ENCODE results near the gene ELP2.
A peak's percentile ranks its signal among the peaks of the same experiment; 100 is the strongest.

Gene ELP2

DNA sequence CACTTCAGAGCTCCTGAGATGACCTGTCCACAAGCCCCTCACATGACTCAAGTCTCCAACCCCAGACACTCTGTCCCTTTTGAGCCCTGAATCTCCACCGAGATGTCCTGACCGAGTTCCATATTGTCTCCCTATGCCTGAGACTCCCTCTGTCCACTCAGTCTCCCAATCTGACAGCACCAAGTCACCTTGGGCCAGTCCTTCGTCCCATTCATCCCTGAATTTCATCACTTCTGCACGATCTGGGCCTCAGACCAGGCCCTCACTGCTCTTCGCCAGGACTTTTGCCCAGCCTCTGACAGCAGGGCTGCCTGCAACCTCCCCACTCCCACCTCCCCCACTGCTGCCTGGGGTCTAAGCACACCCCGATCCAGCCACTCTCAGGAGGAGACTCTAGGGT lies 53.3 kb downstream of the ELP2 start:
- DNase-seq (ENCODE audit: low read depth): no peak
- no peak overlapping the region for H3K4me3 ChIP-seq (ENCODE audit: low read length)
- TF ChIP-seq, protein P1, sequence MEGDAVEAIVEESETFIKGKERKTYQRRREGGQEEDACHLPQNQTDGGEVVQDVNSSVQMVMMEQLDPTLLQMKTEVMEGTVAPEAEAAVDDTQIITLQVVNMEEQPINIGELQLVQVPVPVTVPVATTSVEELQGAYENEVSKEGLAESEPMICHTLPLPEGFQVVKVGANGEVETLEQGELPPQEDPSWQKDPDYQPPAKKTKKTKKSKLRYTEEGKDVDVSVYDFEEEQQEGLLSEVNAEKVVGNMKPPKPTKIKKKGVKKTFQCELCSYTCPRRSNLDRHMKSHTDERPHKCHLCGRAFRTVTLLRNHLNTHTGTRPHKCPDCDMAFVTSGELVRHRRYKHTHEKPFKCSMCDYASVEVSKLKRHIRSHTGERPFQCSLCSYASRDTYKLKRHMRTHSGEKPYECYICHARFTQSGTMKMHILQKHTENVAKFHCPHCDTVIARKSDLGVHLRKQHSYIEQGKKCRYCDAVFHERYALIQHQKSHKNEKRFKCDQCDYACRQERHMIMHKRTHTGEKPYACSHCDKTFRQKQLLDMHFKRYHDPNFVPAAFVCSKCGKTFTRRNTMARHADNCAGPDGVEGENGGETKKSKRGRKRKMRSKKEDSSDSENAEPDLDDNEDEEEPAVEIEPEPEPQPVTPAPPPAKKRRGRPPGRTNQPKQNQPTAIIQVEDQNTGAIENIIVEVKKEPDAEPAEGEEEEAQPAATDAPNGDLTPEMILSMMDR (conservative IDR thresholded peaks at IDR 0.05; ENCODE audit: low read length): no peak

DNA sequence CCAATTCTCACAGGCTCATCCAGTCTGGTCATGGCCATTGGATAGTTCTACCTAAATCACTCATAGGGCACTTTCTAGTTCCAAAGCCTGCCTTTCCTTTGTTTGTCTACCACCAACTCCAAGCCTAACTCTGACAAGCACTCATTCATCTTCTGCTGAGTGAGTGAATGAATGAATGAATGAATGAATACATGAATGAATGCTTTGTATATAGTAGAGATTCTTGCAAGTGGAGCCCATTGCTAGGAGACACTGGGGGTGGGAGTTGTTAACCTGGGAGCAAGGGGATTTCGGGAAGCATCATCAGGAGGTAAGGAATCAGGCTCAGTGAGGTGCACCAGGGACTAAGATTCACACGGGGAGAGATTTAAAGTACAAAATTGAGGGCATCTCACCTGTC lies 54.3 kb downstream of the ELP2 start:
- no peak overlapping the region for H3K4me3 ChIP-seq (ENCODE audit: low read length)
- TF ChIP-seq, protein P1 (conservative IDR thresholded peaks at IDR 0.05; ENCODE audit: low read length): no peak
- no peak for DNase-seq (ENCODE audit: low read depth)

- no peak for DNase-seq (ENCODE audit: low read depth)
- no peak overlapping the region for H3K4me3 ChIP-seq (ENCODE audit: low read length)
- TF ChIP-seq, protein P1 (conservative IDR thresholded peaks at IDR 0.05; ENCODE audit: low read length): no peak
These were observed 55.5 kb downstream of the ELP2 start for GRCh38 chr18:36185157-36185556.

DNA sequence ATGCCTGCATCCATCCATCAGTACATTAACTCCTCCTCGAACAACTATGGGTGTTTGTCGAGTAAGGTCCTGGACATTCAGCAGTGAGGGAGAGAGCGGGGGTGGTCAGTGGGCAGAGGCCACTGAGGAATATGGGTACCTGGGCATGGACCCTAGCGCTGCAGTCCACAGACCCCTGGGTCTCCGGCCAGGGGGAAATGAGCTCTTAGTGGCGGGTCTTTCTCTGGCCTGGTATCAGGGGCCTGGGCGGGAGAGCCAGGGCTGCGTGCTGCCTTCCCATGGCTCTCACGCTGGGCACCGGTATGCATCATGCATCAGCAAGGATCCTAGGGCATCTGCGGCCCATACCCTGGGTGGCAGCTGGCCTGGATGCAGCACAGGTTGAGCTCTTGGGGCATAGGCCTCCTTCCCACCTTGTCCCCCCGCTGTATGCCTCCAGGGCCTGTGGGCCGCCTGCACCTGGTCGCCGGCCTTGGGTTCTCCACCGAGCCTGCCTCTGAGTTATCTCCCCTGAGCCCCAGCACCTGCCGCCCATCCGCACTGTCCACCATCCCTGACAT lies 56.3 kb downstream of the ELP2 start:
- TF ChIP-seq, protein P1 (conservative IDR thresholded peaks at IDR 0.05; ENCODE audit: low read length): no peak
- peak overlapping the region; percentile 88 for H3K4me3 ChIP-seq (ENCODE audit: low read length)
- DNase-seq (ENCODE audit: low read depth): no peak

GRCh38 chr18:36186461-36187192 lies 56.9 kb downstream of the ELP2 start:
- TF ChIP-seq, protein P1 (conservative IDR thresholded peaks at IDR 0.05; ENCODE audit: low read length): no peak
- peak overlapping the region; percentile 88 for H3K4me3 ChIP-seq (ENCODE audit: low read length)
- DNase-seq (ENCODE audit: low read depth): peak; percentile 26

- DNase-seq (ENCODE audit: low read depth): peak; percentile 58
- TF ChIP-seq, protein P1 (conservative IDR thresholded peaks at IDR 0.05; ENCODE audit: low read length): 0 out of 2 replicates have a peak, but pooled peaks have one; percentile 0
These were observed 57.6 kb downstream of the ELP2 start, which contains the start of gene MOCOS for GRCh38 chr18:36187193-36187825. Gene MOCOS, plus strand, starts transcription at chr18:36187497. Its CDS starts 43 bp downstream, at chr18:36187540.

More at GRCh38 chr18:36187193-36187825, 57.6 kb downstream of the ELP2 start, which contains the start of gene MOCOS:
- H3K4me3 ChIP-seq (ENCODE audit: low read length): peak within 1 kb of the TSS; percentile 88

Measured in AG10803 (cell line).